ENCODE data around the gene KIAA1328.

The KIAA1328 gene

GRCh38 chr18:36912887-36913286 lies 84.0 kb downstream of the KIAA1328 start:
- no peak for TF ChIP-seq ZBTB7A (IDR thresholded peaks at IDR 0.05; ENCODE audit: low read depth)
- no peak for TF ChIP-seq MAX (IDR thresholded peaks at IDR 0.05)
- TF ChIP-seq TAF1 (IDR thresholded peaks at IDR 0.05; ENCODE audit: low read depth) = no peak
- no peak for TF ChIP-seq RAD21 (IDR thresholded peaks at IDR 0.05; ENCODE audit: low read depth)
- TF ChIP-seq EP300 (IDR thresholded peaks at IDR 0.05; ENCODE audit: borderline replicate concordance) = no peak

GRCh38 chr18:36917907-36918306 lies 89.0 kb downstream of the KIAA1328 start:
- TF ChIP-seq CREB1 (IDR thresholded peaks at IDR 0.05; ENCODE audit: low read depth) (no peak), ZBTB7A (IDR thresholded peaks at IDR 0.05; ENCODE audit: low read depth) (no peak)

GRCh38 chr18:36929601-36930000 lies 100.7 kb downstream of the KIAA1328 start:
- no peak for TF ChIP-seq EGR1 (IDR thresholded peaks at IDR 0.05)
- TF ChIP-seq EP300 (IDR thresholded peaks at IDR 0.05; ENCODE audit: borderline replicate concordance) = no peak
- no peak for TF ChIP-seq NFIC (IDR thresholded peaks at IDR 0.05)
- TF ChIP-seq RAD21 (IDR thresholded peaks at IDR 0.05; ENCODE audit: low read depth) = no peak
- no peak for TF ChIP-seq ZBTB7A (IDR thresholded peaks at IDR 0.05; ENCODE audit: low read depth)
- no peak for TF ChIP-seq MAX (IDR thresholded peaks at IDR 0.05)
- TF ChIP-seq USF1 (IDR thresholded peaks at IDR 0.05) = no peak
- TF ChIP-seq YY1 (IDR thresholded peaks at IDR 0.05; ENCODE audit: low read depth) = no peak
- TF ChIP-seq CEBPB (IDR thresholded peaks at IDR 0.05) = no peak
- no peak for TF ChIP-seq TEAD4 (IDR thresholded peaks at IDR 0.05)

- TF ChIP-seq EP300 (IDR thresholded peaks at IDR 0.05; ENCODE audit: borderline replicate concordance) (no peak), REST (IDR thresholded peaks at IDR 0.05; ENCODE audit: low read depth) (no peak), ZBTB7A (IDR thresholded peaks at IDR 0.05; ENCODE audit: low read depth) (no peak), EGR1 (IDR thresholded peaks at IDR 0.05) (no peak), TEAD4 (IDR thresholded peaks at IDR 0.05) (no peak), RAD21 (IDR thresholded peaks at IDR 0.05; ENCODE audit: low read depth) (no peak), TCF12 (IDR thresholded peaks at IDR 0.05; ENCODE audit: low read depth) (no peak), FOXM1 (IDR thresholded peaks at IDR 0.05; ENCODE audit: borderline replicate concordance, low read depth) (no peak), CEBPB (IDR thresholded peaks at IDR 0.05) (no peak)
Observed at GRCh38 chr18:36931106-36931505, 102.2 kb downstream of the KIAA1328 start.

GRCh38 chr18:36933552-36933951 lies 104.6 kb downstream of the KIAA1328 start:
- TF ChIP-seq EP300 (IDR thresholded peaks at IDR 0.05; ENCODE audit: borderline replicate concordance) (no peak), EGR1 (IDR thresholded peaks at IDR 0.05) (no peak), YY1 (IDR thresholded peaks at IDR 0.05; ENCODE audit: low read depth) (no peak), TEAD4 (IDR thresholded peaks at IDR 0.05) (no peak), CREB1 (IDR thresholded peaks at IDR 0.05; ENCODE audit: low read depth) (no peak), CEBPB (IDR thresholded peaks at IDR 0.05) (no peak)

- TF ChIP-seq MAX (IDR thresholded peaks at IDR 0.05) = no peak
- no peak for TF ChIP-seq USF1 (IDR thresholded peaks at IDR 0.05)
- no peak for TF ChIP-seq CREB1 (IDR thresholded peaks at IDR 0.05; ENCODE audit: low read depth)
- TF ChIP-seq YY1 (IDR thresholded peaks at IDR 0.05; ENCODE audit: low read depth) = no peak
- TF ChIP-seq EP300 (IDR thresholded peaks at IDR 0.05; ENCODE audit: borderline replicate concordance) = no peak
- TF ChIP-seq TCF12 (IDR thresholded peaks at IDR 0.05; ENCODE audit: low read depth) = no peak
- no peak for TF ChIP-seq RAD21 (IDR thresholded peaks at IDR 0.05; ENCODE audit: low read depth)
- TF ChIP-seq FOXM1 (IDR thresholded peaks at IDR 0.05; ENCODE audit: borderline replicate concordance, low read depth) = no peak
- TF ChIP-seq NFIC (IDR thresholded peaks at IDR 0.05) = no peak
- no peak for TF ChIP-seq TEAD4 (IDR thresholded peaks at IDR 0.05)
- no peak for TF ChIP-seq REST (IDR thresholded peaks at IDR 0.05; ENCODE audit: low read depth)
Observed at GRCh38 chr18:36934884-36935283, 106.0 kb downstream of the KIAA1328 start.

- TF ChIP-seq ZBTB7A (IDR thresholded peaks at IDR 0.05; ENCODE audit: low read depth) = no peak
- TF ChIP-seq RAD21 (IDR thresholded peaks at IDR 0.05; ENCODE audit: low read depth) = peak; percentile 86
Observed at GRCh38 chr18:36942264-36942663, 113.3 kb downstream of the KIAA1328 start.
